Islet of Langerhans (tissue), 1 donor: ENCODE measurements around the gene HSD11B1.
A peak's percentile ranks its signal among the peaks of the same experiment; 100 is the strongest.

Experiments
- FAIRE-seq: peaks from one replicate; lab custom pipeline; 2011; peaks lifted over from hg19 to GRCh38; lab: Jason Lieb, UNC

HSD11B1 gene

GRCh38 chr1:209727785-209728184, 23.1 kb downstream of the HSD11B1 start:
- no peak for FAIRE-seq

GRCh38 chr1:209728466-209728865, 23.8 kb downstream of the HSD11B1 start:
- no peak for FAIRE-seq

- FAIRE-seq: no peak
Measured at GRCh38 chr1:209729436-209729835, 24.8 kb downstream of the HSD11B1 start.

GRCh38 chr1:209732725-209733124, 28.1 kb downstream of the HSD11B1 start:
- FAIRE-seq: no peak

DNA sequence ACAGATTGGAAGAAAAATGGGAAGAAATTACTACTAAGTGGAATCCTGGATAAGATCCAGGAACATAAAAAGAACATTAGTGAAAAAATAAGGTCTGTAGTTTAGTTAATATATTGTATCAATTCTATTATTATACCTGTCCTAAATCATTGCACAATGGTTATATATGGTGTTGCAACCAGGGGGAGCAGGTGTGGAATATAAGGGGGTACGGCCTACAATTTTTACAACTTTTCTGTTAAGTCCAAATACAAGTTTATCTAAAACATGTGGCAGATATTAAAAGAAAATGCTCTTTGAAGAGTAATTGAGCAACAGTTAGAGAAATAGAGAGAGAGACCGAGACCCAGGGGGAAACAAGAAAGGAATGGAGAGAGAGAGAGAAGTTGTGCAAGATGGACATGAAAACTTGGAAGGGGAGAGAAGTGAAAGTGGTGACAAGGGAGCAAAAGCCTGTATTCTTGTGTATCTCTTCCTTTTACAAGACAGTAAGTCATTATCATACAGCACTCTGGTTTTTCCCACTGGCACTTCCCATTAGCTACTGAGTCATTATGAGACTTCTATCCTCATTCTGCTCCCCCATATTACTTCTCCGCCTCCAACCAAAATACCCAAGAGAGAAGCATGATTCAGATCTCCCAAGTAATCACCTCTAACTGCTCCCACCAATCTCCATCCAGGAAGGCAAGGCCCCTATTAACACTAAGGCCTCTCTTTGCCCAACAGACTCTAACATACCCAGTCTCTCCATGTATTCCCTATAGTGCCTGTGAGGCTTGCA, 29.0 kb downstream of the HSD11B1 start:
- FAIRE-seq: no peak

DNA sequence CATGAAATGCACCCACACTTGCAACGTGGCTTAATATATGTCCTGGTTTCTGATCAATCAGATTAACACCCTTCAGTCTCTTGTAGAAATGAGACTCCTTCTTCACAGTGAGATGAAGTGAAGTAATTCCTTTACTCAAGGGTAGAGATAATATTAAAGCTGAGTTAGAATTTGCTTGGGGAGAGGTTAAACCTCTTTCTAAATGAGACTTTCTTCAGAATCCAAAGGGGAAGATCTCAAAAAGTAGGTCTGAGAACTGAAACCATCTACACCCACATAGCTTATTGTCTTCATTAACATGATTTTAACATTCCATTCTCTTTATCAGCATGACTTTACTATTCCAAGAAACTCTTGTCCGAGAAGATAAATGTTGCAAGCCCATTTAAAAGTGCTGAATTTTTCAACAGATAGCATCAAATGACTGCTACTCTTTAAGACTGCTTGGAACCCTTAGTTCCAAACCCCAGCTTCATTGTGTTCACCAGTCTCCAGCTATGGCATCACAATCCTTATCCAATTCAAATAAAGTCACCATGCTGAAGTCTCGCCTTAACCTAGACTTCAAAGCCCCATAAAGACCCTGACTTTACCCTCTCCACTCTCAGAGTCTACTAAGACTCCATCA, 32.0 kb downstream of the HSD11B1 start:
- no peak for FAIRE-seq

DNA sequence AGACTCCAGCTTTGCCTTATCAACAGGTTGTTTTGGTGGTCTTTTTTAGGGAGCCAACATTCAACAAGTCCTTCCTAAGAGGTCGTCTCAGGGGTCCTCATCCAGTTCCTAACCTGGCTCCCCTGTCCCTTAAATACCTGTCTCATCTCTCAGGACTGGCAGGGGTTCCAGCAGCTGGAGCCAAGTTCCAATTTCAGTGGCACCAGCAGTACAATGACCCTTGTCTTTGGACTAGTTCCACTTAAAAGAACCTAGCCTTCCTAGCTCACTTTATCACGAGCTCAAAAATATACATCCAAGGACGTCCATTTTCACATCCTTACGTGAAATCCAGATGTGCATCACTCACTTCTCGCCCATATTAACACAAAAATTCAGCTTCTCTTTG, 32.5 kb downstream of the HSD11B1 start:
- FAIRE-seq: no peak

- FAIRE-seq: no peak
Measured at GRCh38 chr1:209738270-209738669, 33.6 kb downstream of the HSD11B1 start.

GRCh38 chr1:209741193-209741592, 36.5 kb downstream of the HSD11B1 start:
- no peak for FAIRE-seq

GRCh38 chr1:209741889-209742288, 37.2 kb downstream of the HSD11B1 start:
- FAIRE-seq: no peak

DNA sequence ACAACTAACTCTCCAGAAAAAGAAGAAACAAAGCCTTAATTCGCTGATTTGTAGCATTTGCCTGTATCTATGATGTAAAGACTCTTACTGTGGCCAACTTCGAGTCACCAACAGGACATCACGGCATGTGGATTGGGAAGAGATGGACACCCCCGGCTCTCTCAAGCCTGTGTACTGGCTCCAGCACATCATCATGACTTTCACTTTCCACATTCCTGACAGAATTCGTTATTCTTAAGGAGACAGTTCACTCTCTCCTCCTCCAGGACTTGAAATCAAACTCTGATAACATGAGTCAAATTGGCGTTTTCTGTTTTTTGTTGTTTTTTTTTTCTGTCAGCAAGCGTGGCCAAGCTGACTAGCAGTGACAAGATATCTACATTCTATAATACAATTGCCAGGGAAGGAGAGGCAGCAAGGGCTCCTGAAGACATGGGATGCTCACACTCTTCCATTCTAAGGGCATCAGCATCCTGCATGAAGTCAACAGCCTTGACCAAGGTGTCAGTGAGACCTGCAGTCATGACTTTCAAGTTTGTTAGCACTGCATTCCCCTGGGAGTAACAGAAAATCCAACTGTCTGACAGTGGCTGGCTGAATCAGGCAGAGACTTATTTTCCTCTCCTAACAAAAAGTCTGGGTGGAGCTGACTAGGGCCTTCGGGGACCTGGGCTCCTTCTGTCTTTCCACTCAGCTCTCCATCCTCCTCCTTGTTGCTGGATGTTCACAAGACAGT, 37.9 kb downstream of the HSD11B1 start:
- no peak for FAIRE-seq

DNA sequence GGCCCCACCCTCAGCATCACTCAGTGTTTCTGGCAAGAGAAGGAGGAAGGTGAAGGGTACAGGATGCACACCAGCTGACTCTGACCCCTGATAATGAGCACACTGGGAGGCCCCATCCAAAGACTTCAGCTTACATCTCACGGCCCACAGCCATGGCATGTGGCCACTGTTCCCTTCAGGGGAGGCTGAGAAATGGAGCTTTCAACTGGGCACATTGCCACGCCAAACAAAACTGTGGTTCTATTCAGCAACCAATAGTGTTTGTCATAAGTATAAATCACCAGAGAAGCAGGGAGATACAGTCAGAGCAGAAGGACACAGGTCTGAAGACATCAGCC, 38.5 kb downstream of the HSD11B1 start:
- peak; percentile 5 for FAIRE-seq

DNA sequence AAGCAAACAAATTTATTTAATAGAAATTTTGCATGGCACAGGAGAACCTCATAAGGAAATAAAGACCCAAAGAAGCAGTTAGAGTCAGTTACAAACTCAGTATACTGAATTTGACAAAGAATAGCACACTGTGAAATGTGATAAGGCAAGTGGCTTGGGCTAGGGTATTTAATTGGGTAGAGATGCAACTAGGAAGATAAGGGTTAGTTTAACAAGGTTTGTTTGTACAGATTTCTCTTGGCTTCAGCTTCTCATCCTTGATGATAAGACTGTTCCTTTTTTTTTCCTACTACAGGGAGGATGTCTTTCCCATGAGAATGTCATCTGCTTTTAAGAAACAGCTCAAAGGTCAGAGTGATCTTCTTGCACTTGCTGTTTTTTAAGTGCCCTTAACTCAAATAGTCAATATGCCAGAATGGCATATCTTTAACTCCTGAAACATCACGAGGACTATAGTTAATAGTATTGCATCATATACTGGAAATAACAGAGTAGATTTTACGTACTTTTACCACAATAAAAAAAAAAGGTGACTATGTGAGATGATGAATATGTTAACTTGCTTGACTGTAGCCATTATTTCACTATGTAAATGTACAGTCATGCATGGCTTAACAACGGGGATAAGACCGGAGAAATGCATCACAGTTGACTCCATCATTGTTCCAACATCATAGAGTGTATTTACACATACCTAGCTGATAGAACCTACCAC, 42.0 kb downstream of the HSD11B1 start:
- no peak for FAIRE-seq

DNA sequence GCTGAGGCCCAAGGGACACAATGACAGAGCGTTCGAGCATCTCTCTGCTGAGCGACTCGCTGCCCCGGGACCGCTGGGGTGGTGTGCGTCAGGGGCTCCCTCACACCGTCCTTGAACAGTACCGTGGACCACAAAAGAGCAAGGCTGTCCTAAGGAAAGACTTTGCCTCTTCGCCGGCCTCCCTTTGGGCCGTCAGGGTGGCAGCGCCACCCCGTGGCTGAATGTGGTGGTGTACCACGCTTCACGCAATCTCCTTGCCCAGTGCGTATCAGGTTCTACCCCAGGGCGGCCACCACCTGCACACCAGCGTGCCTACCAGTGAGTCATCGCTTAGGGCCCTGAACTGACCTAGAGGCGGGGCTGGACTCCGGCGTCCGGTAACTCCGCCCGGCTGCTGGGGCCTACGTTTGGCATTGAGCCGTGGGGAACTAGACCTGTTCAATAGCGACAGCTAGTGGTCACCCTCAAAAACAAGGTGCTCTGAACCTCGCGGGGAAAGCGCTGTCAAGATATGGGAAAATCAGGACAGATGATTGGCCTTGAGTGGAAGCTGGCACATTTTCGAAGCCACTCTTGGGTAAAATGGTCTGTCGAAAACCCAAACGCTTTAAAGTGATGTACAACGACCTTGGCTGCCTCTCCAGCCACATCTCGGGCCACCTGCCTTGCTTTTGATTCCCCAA, 43.1 kb downstream of the HSD11B1 start:
- no peak for FAIRE-seq

DNA sequence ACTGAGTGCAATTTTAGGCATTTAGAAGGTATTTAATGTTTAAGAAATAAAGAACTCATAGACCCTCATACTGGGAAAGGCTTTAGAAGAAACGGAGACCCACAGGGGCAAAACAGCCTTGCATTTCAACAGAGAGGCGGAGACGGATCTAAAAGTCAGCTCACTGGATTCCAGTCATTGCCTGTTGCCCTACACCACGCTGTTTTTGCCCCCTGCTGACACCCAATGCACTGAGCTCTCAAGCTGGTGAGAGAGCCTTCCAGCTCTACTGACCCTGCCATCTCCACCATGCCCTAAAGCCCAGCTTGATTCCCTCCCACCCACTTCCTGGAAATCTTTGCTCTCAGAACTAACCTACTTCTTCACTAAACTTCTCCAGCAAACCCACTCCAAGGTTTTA, 44.0 kb downstream of the HSD11B1 start:
- FAIRE-seq: no peak

DNA sequence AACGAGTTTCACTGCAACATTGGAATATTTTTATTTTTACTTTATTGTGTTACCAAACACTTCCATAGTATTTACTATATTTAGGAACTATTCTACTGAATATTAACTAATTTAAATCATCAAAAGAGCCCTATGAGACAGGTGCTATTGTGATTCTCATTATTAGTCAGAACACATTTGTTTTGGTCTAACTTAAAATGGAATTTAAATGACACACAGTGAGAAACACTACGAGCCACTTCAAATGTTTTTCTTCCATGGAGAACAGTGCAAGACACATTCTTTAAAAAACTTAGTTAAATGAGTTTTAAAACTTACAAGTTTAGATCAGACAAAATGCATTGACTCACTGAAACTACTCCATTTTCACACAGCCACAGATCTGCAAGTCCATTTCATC, 44.6 kb downstream of the HSD11B1 start:
- FAIRE-seq: no peak

GRCh38 chr1:209749670-209750323, 45.2 kb downstream of the HSD11B1 start:
- FAIRE-seq: no peak

DNA sequence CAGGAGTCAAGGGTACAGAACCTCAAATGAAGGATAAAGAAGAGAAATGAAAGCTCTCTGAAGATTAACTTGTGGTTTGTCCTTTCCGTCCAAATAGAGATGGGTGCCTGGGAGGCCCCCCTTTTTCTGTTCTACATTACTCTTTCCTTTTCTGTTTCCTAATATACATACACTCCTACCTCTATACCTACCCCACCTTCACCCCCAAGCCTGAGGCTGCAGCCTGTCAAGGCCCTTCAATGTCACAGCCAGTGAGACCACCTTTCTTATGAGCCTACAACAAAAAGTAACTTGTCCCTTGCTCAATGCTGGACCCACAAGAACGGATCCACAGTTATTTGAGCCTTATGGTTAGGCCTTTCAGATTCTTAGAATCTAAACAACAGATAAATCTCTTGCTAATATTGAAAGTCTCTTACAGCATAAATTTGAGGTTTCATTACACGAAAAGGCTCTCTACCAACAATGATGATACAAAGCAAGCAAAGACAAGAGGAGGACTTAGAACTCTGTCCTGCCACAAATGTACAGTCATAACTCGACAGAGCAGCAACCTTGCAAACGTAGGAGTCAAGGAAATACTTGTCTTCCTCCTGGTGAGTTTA, 47.1 kb downstream of the HSD11B1 start:
- no peak for FAIRE-seq

DNA sequence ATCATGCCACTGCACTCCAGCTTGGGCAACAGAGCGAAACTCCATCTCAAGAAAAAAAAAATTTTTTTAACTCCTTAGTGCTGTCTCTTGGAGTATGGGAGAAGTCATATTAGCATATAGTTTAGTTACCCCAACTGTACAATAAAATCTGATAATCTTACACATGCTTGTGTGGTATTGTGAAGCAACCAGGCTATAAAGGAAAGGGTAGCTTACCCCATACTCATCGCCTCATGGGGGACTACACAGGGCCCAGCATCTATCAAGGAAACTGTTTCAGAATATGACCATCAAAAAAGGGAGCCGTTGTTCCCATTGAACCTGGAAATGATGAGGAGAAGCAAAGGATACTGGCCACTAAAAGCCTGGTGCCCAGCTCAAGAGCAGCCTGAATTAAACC, 48.2 kb downstream of the HSD11B1 start:
- no peak for FAIRE-seq

DNA sequence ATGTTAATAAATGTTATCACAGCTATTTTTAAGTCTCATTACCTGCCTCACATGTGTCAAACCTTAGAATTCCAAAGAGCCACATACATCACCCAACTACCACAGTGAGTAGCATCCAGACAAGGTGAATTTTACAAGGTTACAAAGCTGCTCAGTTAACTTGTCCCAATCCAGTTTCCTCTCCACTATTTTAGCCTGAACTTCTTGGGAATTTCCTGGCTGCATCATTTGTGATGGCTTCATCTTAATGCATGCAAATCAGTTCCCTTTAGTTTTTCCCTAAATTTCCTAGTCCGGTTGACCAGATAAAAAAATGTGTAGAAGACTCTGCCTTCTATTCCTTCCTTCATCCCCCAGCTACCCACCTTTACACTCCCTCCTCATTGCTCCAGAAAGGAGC, 50.6 kb downstream of the HSD11B1 start:
- no peak for FAIRE-seq

DNA sequence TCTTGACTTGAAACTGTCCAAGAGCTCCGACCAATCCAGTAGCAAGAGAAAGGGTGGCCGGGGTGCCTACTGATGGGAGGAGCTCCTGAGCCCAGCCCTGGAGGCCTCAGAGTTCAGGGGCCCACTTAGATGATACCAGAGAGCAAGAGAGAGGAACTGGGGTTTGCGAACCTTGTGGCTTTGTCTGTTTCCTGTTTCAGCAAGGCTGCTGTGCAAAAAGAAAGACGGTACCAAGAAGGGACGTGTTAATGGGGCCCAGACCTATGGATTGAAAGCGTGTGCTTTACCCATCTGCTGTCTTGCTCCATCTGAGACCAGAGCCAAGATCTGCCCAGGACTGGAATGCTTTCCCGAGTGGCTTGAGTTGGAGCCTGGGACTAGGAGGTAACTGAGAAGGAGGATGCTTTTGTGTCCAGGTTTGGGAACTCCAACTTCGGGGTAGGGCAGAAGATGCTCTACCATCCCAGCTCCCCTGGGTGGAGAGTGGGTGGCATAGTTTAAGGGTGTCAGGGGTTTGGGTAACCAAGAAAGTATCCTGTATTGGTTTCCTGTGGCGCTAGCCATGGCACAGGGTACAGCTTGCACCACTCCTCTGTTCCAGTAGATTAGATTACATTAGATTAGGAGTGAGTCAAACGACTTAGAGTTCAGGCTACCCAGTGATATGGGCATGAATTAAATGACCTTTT, 51.4 kb downstream of the HSD11B1 start, which contains the start of gene TRAF3IP3:
TRAF3IP3 (plus strand) TSS at position 128 of the 689 bp plus-strand sequence. CDS start 3,987 bp downstream, outside the sequence.
- no peak for FAIRE-seq
